OCI-LY7 (cell line): ENCODE data around the gene CDH12. TPM values are rescaled to one million over a fixed set of nuclear protein-coding genes. Genes with fewer than 3 reads are reported as not detected.

Source experiments
- BruUV-seq: library from RNA; stranded (reverse); fragments of 400-500 nt; replicated peaks from 2 replicates; lab custom pipeline; 2021; lab: Mats Ljungman, UMichigan
- CTCF ChIA-PET: fragments of 300-600 bp; sonication (Branson Sonifier 250); formaldehyde crosslinking; loops from one replicate; lab custom pipeline; 2022; ENCODE audit warnings: antibody characterized with exemption; ENCODE audit not compliant: unreplicated experiment; lab: Charles Lee
- POLR2A ChIA-PET: fragments of 300-600 bp; sonication (Branson Sonifier 250); formaldehyde crosslinking; loops from one replicate; lab custom pipeline; 2022; ENCODE audit warnings: antibody characterized with exemption; lab: Charles Lee
- DNase-seq: peaks from one replicate; pipeline ENCODE4 v3.0.0-alpha.2; 2015; ENCODE audit warnings: low spot score
- H2AFZ ChIP-seq: fragments of 200-600 bp; sonication (generic), shearing (Covaris generic); 2 replicates; pipeline ENCODE4 v1.6.1; 2014; ENCODE audit warnings: mild to moderate bottlenecking, antibody characterized with exemption, low read length, moderate library complexity
- H3K27ac ChIP-seq: fragments of 200-600 bp; sonication (generic); 2 replicates; pipeline ENCODE4 v1.5.1; 2014; ENCODE audit warnings: mixed run types, low read depth, mild to moderate bottlenecking, moderate library complexity, low read length, inconsistent platforms; ENCODE audit not compliant: poor library complexity, severe bottlenecking
- H3K36me3 ChIP-seq: fragments of 200-600 bp; sonication (generic); 2 replicates; pipeline ENCODE4 v1.6.1; 2014; ENCODE audit warnings: mild to moderate bottlenecking, antibody characterized with exemption, low read length, moderate library complexity, mixed read lengths; ENCODE audit not compliant: insufficient read depth
- H3K4me1 ChIP-seq: fragments of 200-600 bp; sonication (generic); 2 replicates; pipeline ENCODE4 v1.5.1; 2014; ENCODE audit warnings: mild to moderate bottlenecking, low read length; ENCODE audit not compliant: insufficient read depth, poor library complexity, severe bottlenecking
- H3K4me2 ChIP-seq: fragments of 200-600 bp; sonication (generic); 2 replicates; pipeline ENCODE4 v1.6.1; 2014; ENCODE audit warnings: mild to moderate bottlenecking, low read length
- H3K4me3 ChIP-seq: fragments of 200-600 bp; sonication (generic); 2 replicates; pipeline ENCODE4 v1.5.1; 2014; ENCODE audit warnings: mild to moderate bottlenecking, low read depth, low read length; ENCODE audit not compliant: poor library complexity, severe bottlenecking
- H3K79me2 ChIP-seq: fragments of 200-600 bp; sonication (generic); 2 replicates; pipeline ENCODE4 v1.6.1; 2016; ENCODE audit warnings: low read depth, mild to moderate bottlenecking, low read length, moderate library complexity, mixed read lengths; ENCODE audit not compliant: insufficient read depth
- H3K9me2 ChIP-seq: fragments of 200-600 bp; sonication (generic); 2 replicates; pipeline ENCODE4 v1.6.1; 2016; ENCODE audit warnings: mild to moderate bottlenecking, low read length, mixed read lengths; ENCODE audit not compliant: insufficient read depth
- H3K9me3 ChIP-seq: fragments of 200-600 bp; sonication (generic); 2 replicates; pipeline ENCODE4 v1.6.1; 2014; ENCODE audit warnings: mild to moderate bottlenecking, mixed run types, low read length, mixed read lengths
- H4K20me1 ChIP-seq: fragments of 200-600 bp; sonication (generic); 2 replicates; pipeline ENCODE4 v1.6.1; 2014; ENCODE audit warnings: mild to moderate bottlenecking, antibody characterized with exemption, low read length, moderate library complexity, mixed read lengths; ENCODE audit not compliant: insufficient read depth
- EZH2phosphoT487 ChIP-seq: fragments of 200-600 bp; sonication (generic); IDR thresholded peaks from 2 replicates; pipeline ENCODE4 v1.6.1; 2018; ENCODE audit warnings: low read depth, borderline replicate concordance, mild to moderate bottlenecking, mixed run types, antibody characterized with exemption, low read length, moderate library complexity, mixed read lengths
- intact Hi-C: fragments of 100-400 bp; cut with micrococcal nuclease; formaldehyde crosslinking; loops from one replicate; pipeline ENCODE4 v1.10.0; 2022; ENCODE audit not compliant: unreplicated experiment
- total RNA-seq, 2 experiments: library from RNA; depleted of rRNA in 1 of 2; stranded (reverse); fragments of >200 nt in 1 of 2; shearing (Covaris generic) in 1 of 2; gene quantifications; 2 replicates each; pipeline ENCODE4 v1.2.3, GENCODE V29; 2014 to 2022
- TF ChIP-seq, protein P1 (sequence below): fragments of 200-600 bp; sonication (generic); conservative IDR thresholded peaks from 2 replicates; pipeline ENCODE4 v1.5.1; 2014; ENCODE audit warnings: mild to moderate bottlenecking, antibody characterized with exemption, low read length, moderate library complexity, mixed read lengths

Gene CDH12
- total RNA-seq, 2 experiments from 2014 or later, result not detected

DNA sequence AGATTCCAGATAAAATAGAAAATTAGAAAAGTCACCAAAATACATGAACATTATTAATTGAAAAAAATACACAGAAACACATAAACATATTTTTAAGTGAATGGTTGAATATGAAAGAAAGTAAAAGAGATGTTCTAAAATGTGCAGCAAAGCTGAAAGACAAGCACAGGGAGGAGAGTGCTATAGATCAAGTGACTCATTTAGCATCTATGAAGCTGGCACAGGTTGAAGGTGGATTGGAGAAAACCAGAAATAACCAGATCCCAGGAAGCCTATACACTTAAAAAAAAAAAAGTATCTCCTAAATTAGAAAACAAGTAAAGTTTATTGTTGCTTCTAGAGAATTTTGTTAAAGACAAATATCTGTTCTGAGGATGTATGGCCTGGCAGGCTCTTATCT, 338.9 kb downstream of the CDH12 start:
- no peak overlapping the region for H2AFZ ChIP-seq

DNA sequence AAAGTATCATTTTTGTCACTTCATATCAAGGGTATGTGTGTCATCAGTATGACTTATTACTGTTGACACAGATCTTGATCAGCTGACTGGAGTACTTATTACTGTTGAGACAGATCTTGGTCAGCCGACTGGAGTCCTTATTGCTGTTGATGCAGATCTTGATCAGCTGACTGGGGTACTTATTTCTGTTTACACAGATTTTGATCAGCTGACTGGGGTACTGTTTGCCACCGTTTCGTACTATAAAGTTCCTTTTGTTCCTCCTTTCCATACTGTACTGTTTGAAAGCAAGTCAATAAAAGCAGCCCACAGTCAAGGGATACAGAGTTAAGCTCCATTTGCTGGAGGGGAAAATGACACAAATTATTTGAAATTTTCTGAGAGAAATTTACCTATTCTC, 347.3 kb downstream of the CDH12 start:
- H2AFZ ChIP-seq, result no peak overlapping the region
- no peak for DNase-seq
- TF ChIP-seq EZH2phosphoT487, result no peak
- TF ChIP-seq, protein P1, sequence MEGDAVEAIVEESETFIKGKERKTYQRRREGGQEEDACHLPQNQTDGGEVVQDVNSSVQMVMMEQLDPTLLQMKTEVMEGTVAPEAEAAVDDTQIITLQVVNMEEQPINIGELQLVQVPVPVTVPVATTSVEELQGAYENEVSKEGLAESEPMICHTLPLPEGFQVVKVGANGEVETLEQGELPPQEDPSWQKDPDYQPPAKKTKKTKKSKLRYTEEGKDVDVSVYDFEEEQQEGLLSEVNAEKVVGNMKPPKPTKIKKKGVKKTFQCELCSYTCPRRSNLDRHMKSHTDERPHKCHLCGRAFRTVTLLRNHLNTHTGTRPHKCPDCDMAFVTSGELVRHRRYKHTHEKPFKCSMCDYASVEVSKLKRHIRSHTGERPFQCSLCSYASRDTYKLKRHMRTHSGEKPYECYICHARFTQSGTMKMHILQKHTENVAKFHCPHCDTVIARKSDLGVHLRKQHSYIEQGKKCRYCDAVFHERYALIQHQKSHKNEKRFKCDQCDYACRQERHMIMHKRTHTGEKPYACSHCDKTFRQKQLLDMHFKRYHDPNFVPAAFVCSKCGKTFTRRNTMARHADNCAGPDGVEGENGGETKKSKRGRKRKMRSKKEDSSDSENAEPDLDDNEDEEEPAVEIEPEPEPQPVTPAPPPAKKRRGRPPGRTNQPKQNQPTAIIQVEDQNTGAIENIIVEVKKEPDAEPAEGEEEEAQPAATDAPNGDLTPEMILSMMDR, result no peak
- no peak overlapping the region for H3K27ac ChIP-seq
- no peaks in the 10 kb centered on the region for H3K4me1 ChIP-seq
- intact Hi-C loops, result no loop called here
- POLR2A ChIA-PET, result interaction anchor here (0.7 to 1.3 kb wide), 2 partner anchors 183 to 656 kb away, joined by 3 to 4 read pairs; no protein-coding TSS in a partner anchor
- no peaks in the 10 kb centered on the region for H4K20me1 ChIP-seq
- no peak overlapping the region for H3K4me3 ChIP-seq
- no peaks in the 10 kb centered on the region for H3K79me2 ChIP-seq
- H3K9me2 ChIP-seq, result no peaks in the 10 kb centered on the region
- no TSS peak for BruUV-seq
- H3K4me2 ChIP-seq, result no peak overlapping the region
- no peaks in the 10 kb centered on the region for H3K9me3 ChIP-seq
- CTCF ChIA-PET, result no interaction called here
- no peaks in the 10 kb centered on the region for H3K36me3 ChIP-seq

More for the DNA sequence above, 338.9 kb downstream of the CDH12 start:
- Histone ChIP-seq H3K4me2 (no peak overlapping the region), H3K27ac (no peak overlapping the region), H4K20me1 (no peaks in the 10 kb centered on the region), H3K79me2 (no peaks in the 10 kb centered on the region), H3K36me3 (no peaks in the 10 kb centered on the region), H3K4me3 (no peak overlapping the region), H3K9me2 (no peaks in the 10 kb centered on the region), H3K4me1 (no peaks in the 10 kb centered on the region), H3K9me3 (no peaks in the 10 kb centered on the region)
- no peak for TF ChIP-seq EZH2phosphoT487
- TF ChIP-seq, protein P1, result no peak
- CTCF ChIA-PET, result no interaction called here
- intact Hi-C loops, result no loop called here
- DNase-seq, result no peak
- BruUV-seq, result no TSS peak
- POLR2A ChIA-PET, result no interaction called here

DNA sequence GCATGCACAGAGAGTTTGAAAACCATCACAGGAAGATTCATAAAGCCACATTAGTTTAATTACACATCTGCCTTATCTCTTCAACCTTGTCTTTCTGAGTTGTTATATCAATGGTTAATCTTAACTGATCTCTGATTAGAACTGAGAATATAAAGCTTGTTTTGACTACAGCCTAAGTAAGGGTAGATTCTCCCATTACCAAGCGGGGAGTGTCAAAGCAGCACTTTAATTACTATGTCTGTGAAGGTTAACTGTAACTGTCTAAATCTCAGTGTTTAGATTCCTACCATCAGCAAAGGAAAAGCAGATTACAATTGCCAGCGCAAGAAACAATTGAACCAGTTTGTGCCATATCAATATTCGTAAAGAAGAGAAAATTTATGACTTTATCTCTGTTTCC, 348.7 kb downstream of the CDH12 start:
- Histone ChIP-seq H3K4me1 (no peaks in the 10 kb centered on the region), H3K9me2 (no peaks in the 10 kb centered on the region), H3K9me3 (0 out of 2 replicates have a peak, but pooled peaks cover 3% of the 10 kb centered on the region), H3K27ac (no peak overlapping the region), H3K4me2 (no peak overlapping the region), H2AFZ (no peak overlapping the region), H3K36me3 (no peaks in the 10 kb centered on the region), H3K79me2 (no peaks in the 10 kb centered on the region), H4K20me1 (no peaks in the 10 kb centered on the region), H3K4me3 (no peak overlapping the region)
- TF ChIP-seq EZH2phosphoT487, result no peak
- TF ChIP-seq, protein P1, result no peak
- ChIA-PET POLR2A (interaction anchor here (0.6 to 0.7 kb wide), 2 partner anchors 8 to 279 kb away, joined by 3 to 4 read pairs; no protein-coding TSS in a partner anchor), CTCF (no interaction called here)
- intact Hi-C loops, result no loop called here
- no TSS peak for BruUV-seq
- DNase-seq, result no peak
